OCI-LY3 (cell line): ENCODE data around the gene ZNF618.

Experiments used
- CTCF ChIP-seq: fragments of 200-600, 300-600 bp; sonication (generic); IDR thresholded peaks from 2 replicates; pipeline ENCODE4 v1.5.1; 2014; ENCODE audit warnings: antibody characterized with exemption, low read length, low read depth
- EZH2phosphoT487 ChIP-seq: fragments of 200-600 bp; shearing (Covaris generic); IDR thresholded peaks from 2 replicates; pipeline ENCODE4 v1.6.1; 2018; ENCODE audit warnings: antibody characterized with exemption, mixed run types, low read depth

- no peak for TF ChIP-seq CTCF
- no peak for TF ChIP-seq EZH2phosphoT487
These were observed 69.7 kb downstream of the ZNF618 start for GRCh38 chr9:113945784-113946183.
